ENCODE measurements around the gene CDKN2C.
A peak's percentile ranks its signal among the peaks of the same experiment; 100 is the strongest.

The CDKN2C gene

GRCh38 chr1:50964863-50965262 is 5.2 kb upstream of the CDKN2C start:
- no peak for DNase-seq (ENCODE audit: low read depth)

- no peak for DNase-seq (ENCODE audit: low read depth)
Observed at GRCh38 chr1:50966991-50967390, 3.1 kb upstream of the CDKN2C start.

- no peak for DNase-seq (ENCODE audit: low read depth)
Observed at GRCh38 chr1:50967416-50968157, 2.5 kb upstream of the CDKN2C start.

GRCh38 chr1:50968158-50968820 is 1.8 kb upstream of the CDKN2C start:
- DNase-seq (ENCODE audit: low read depth): peak; percentile 60

DNA sequence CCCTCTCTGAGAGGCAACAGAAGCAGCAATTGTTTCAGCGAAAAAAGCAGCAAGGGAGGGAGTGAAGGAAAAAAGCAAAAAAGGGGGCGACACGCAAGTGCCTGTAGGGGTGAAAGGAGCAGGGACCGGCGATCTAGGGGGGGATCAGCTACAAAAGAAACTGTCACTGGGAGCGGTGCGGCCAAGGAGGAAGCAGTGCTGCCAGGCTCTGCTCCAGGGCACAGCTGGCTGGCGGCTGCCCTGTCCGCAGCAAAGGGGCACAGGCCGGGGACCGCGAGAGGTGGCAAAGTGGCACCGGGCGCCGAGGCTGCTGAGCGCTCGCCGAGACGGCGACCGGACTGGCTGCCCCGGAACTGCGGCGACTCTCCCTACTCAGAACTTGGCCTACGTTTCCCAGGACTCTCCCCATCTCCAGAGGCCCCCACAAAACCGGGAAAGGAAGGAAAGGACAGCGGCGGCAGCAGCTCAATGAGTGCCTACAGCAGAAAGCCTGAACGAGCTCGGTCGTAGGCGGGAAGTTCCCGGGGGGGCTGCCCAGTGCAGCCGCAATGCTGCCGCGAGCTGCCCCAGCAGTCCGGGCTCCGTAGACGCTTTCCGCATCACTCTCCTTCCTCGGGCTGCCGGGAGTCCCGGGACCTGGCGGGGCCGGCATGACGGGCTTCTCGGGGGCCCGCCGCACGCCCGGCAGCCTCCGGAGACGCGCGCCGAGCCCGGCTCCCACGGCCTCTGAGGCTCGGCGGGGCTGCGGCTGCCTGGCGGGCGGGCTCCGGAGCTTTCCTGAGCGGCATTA is 1.0 kb upstream of the CDKN2C start:
- DNase-seq (ENCODE audit: low read depth): peak; percentile 8

DNA sequence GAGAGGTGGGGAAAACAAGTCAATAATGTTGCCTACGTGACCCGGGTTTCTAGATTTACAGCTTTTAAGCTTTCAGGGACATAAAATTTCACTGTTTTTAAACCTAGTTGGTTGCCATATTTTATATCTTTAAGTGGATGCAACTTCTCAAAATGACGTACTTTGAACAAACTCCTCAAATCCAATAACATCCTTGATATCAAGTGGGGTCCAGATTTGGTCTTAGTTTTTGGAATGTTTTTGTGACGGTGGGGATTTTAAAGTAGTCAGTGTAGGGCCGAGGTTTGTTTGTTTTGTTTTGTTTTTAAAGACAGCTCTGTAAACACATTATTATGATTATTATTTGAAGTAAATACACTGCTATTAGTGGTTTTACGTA is 453 bp downstream of the CDKN2C start:
- no peak for DNase-seq (ENCODE audit: low read depth)

GRCh38 chr1:50970931-50971582 is 1.0 kb downstream of the CDKN2C start:
- no peak for DNase-seq (ENCODE audit: low read depth)

DNA sequence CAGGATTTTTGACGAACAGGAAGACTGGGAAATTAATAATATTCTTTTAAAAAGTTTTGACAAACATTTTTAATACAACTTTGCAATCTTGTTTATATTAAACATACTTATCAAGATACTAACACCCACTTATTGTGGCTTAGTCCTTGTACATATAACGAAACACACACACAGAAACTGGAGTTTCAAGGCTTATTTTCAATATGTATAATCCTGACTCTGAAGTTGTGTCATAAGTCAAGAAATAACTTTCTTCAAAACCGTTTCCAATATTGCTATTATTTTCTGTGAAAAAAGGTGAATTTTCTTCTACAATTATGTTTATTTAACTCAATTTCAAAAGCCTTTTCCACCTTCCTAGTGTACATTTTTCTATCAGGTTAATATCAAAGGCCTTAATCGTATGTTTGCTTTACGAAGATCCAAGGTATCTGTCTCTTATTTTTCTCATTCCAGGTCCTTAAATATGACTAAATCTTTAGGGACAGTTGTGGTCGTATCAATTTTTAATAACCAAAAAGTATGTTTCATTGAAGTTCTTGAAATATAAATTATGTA is 1.8 kb downstream of the CDKN2C start:
- DNase-seq (ENCODE audit: low read depth): no peak

DNA sequence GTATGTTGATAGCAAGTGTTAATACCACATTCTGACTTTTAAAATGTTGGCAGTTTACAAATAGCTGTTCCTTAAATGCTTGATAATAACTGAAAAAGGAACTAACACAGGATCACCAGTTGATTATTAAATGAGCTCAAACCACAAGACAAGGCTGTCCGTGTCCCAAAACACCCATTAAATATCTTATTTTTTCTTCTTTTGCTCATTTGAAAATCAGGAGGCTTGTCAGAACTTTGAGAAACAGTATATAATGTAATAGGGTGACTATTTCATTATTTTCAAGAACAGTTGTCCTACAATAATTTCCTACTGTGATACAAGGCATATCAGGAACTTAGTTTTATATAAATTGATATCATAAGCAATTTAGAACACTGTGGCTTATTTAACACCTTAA is 2.7 kb downstream of the CDKN2C start:
- no peak for DNase-seq (ENCODE audit: low read depth)

GRCh38 chr1:50973255-50973654 is 3.2 kb downstream of the CDKN2C start:
- DNase-seq (ENCODE audit: low read depth): no peak

DNA sequence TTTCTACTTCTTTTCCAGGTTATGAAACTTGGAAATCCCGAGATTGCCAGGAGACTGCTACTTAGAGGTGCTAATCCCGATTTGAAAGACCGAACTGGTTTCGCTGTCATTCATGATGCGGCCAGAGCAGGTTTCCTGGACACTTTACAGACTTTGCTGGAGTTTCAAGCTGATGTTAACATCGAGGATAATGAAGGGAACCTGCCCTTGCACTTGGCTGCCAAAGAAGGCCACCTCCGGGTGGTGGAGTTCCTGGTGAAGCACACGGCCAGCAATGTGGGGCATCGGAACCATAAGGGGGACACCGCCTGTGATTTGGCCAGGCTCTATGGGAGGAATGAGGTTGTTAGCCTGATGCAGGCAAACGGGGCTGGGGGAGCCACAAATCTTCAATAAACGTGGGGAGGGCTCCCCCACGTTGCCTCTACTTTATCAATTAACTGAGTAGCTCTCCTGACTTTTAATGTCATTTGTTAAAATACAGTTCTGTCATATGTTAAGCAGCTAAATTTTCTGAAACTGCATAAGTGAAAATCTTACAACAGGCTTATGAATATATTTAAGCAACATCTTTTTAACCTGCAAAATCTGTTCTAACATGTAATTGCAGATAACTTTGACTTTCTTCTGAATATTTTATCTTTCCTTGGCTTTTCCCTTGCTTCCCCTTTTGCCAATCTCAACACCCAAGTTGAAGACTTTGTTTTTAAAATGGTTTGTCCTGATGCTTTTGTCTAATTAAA is 4.0 kb downstream of the CDKN2C start:
- no peak for DNase-seq (ENCODE audit: low read depth)

- no peak for DNase-seq (ENCODE audit: low read depth)
Observed at GRCh38 chr1:50974618-50974935, 4.5 kb downstream of the CDKN2C start.

- DNase-seq (ENCODE audit: low read depth): no peak
Observed at GRCh38 chr1:50975436-50975835, 5.4 kb downstream of the CDKN2C start.

DNA sequence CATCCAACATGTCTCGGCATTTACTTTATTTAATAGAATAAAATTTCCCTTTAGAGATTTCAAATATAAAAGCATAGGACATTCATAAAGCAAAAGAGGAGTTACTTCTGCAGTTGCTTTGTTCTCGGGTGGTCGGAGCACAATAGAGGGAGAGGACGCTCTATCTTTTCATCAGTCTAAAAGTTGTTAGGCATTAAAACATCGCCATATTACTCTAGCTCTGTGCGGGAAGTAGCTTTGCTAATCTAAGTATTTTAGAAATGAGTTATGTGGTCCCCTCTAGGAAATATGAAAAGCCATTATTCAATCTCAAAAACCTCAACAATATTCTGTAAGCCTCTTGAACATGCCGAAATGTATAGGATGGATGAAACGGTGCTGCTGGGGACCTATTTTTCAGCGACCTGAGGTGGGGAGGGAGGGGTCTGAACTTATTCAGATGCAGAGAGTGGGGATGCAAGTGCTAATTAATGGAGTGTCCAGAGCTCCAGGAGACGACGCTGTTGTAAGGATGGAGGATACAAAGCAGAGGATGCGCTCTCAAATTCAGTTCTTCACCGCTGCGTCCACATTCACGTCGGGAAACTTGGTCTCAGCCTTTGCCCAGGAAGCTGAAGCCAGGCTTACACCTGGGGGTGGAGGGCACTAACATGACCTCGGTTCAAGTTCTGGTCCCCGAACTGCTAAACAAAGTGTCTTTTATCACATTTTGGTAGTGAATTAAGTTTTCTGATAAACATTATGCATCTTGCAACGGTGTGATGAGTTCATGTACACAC is 6.3 kb downstream of the CDKN2C start:
- DNase-seq (ENCODE audit: low read depth): no peak

GRCh38 chr1:50976890-50977574 is 7.0 kb downstream of the CDKN2C start:
- no peak for DNase-seq (ENCODE audit: low read depth)

GRCh38 chr1:50977575-50978143 is 7.6 kb downstream of the CDKN2C start:
- DNase-seq (ENCODE audit: low read depth): no peak

GRCh38 chr1:50978144-50978851 is 8.3 kb downstream of the CDKN2C start:
- DNase-seq (ENCODE audit: low read depth): no peak

DNA sequence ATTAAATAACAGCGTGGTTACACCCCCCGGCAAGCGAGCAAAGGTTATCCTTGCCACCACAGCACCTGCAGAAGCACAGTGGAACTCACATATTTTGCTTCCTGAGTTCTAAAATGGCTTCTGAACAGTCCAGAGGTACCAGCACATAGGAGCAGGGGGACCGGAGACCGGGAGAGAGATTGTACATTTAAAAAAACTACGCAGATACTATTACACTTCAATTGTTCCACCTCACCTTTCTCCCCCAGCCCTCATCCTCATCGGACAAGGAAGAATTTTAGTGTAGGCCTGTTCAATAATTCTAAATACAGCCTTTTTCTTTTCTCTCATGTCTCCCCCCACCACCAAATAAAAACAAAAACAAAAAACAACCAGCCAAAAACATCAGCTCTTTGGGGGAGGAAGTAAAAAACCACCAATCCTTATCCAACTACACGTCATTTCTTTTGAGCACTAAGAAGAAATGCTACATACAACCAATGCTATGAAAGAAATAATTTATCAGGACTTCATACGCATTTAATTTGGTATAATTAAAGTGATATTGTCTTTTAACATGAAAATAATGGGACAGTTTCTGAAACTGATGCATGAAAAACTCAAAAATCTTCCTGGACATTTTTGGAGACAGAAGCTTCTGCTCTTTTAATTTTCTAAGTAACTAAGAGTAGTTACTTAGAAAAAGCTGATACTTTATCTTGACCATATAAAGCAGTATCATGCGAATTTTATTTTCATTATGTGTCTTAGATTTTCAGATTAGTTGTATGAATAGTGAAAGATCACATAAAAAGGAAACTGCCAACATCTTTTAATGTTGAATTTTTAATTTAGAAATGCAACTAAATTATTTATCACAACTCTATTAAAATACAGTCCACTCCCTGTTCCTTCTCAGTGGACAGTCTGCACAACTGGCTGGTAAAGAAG is 9.1 kb downstream of the CDKN2C start:
- no peak for DNase-seq (ENCODE audit: low read depth)
